HepG2 (cell line): ENCODE measurements around the gene DLST. TPM values are rescaled to one million over a fixed set of nuclear protein-coding genes. Genes with fewer than 3 reads are reported as not detected.

Source experiments
- AGO2 ChIP-seq: fragments of 200-400 bp; formaldehyde crosslinking; optimal IDR thresholded peaks from 2 replicates; pipeline ENCODE3; 2017; ENCODE audit warnings: mild to moderate bottlenecking, low read depth, low read length, moderate library complexity
- ATAD3A ChIP-seq: sonication (generic); formaldehyde crosslinking; IDR thresholded peaks from 2 replicates; pipeline ENCODE4 v1.4.0; 2020; ENCODE audit warnings: missing genetic modification reagents
- CEBPZ ChIP-seq: IDR thresholded peaks from 2 replicates; pipeline ENCODE4 v1.6.1; 2012; ENCODE audit warnings: low read length, improper control_type of control experiment
- FLYWCH1 ChIP-seq: sonication (generic); formaldehyde crosslinking; IDR thresholded peaks from 2 replicates; pipeline ENCODE4 v1.8.1; 2023; ENCODE audit warnings: mild to moderate bottlenecking, missing genetic modification reagents
- FOXA3 ChIP-seq: IDR thresholded peaks from 2 replicates; pipeline ENCODE4 v1.6.1; 2016; ENCODE audit warnings: missing genetic modification reagents, missing compliant biosample characterization
- GATAD1 ChIP-seq: IDR thresholded peaks from 2 replicates; pipeline ENCODE4 v1.6.1; 2016; ENCODE audit warnings: missing genetic modification reagents, missing compliant biosample characterization
- GMEB1 ChIP-seq: sonication (generic); formaldehyde crosslinking; IDR thresholded peaks from 2 replicates; pipeline ENCODE4 v1.5.1; 2020; ENCODE audit warnings: missing genetic modification reagents, mild to moderate bottlenecking, borderline replicate concordance
- JUNB ChIP-seq: sonication (generic); formaldehyde crosslinking; IDR thresholded peaks from 2 replicates; pipeline ENCODE4 v1.8.0; 2022; ENCODE audit warnings: missing genetic modification reagents, mild to moderate bottlenecking, borderline replicate concordance
- KMT2A ChIP-seq: sonication (generic); formaldehyde crosslinking; IDR thresholded peaks from 2 replicates; pipeline ENCODE4 v1.4.0; 2020; ENCODE audit warnings: missing genetic modification reagents
- NFKB2 ChIP-seq: sonication (generic); formaldehyde crosslinking; IDR thresholded peaks from 2 replicates; pipeline ENCODE4 v1.4.0; 2020; ENCODE audit warnings: missing genetic modification reagents, borderline replicate concordance
- PITX1 ChIP-seq: sonication (generic); formaldehyde crosslinking; IDR thresholded peaks from 2 replicates; pipeline ENCODE4 v1.5.1; 2020; ENCODE audit warnings: mild to moderate bottlenecking, missing genetic modification reagents
- SIX1 ChIP-seq: sonication (generic); formaldehyde crosslinking; IDR thresholded peaks from 2 replicates; pipeline ENCODE4 v1.4.0; 2020; ENCODE audit warnings: missing genetic modification reagents, borderline replicate concordance
- STAT5B ChIP-seq: sonication (generic); formaldehyde crosslinking; IDR thresholded peaks from 2 replicates; pipeline ENCODE4 v1.4.0; 2020; ENCODE audit warnings: missing genetic modification reagents
- ZBTB2 ChIP-seq: sonication (generic); formaldehyde crosslinking; IDR thresholded peaks from 2 replicates; pipeline ENCODE4 v1.8.0; 2022; ENCODE audit warnings: low read depth, missing genetic modification reagents
- ZMAT3 ChIP-seq: sonication (generic); formaldehyde crosslinking; conservative IDR thresholded peaks from 2 replicates; pipeline ENCODE4 v1.7.0; 2021; ENCODE audit warnings: missing genetic modification reagents
- ZNF207 ChIP-seq: fragments of 450-650 bp; IDR thresholded peaks from 2 replicates; pipeline ENCODE4 v1.6.1; 2016; ENCODE audit warnings: antibody characterized with exemption, borderline replicate concordance
- ZNF225 ChIP-seq: sonication (generic); formaldehyde crosslinking; IDR thresholded peaks from 2 replicates; pipeline ENCODE4 v1.4.0; 2020; ENCODE audit warnings: mild to moderate bottlenecking, missing genetic modification reagents
- ZNF331 ChIP-seq: sonication (generic); formaldehyde crosslinking; IDR thresholded peaks from 2 replicates; pipeline ENCODE4 v1.4.0; 2020; ENCODE audit warnings: missing genetic modification reagents
- ZNF501 ChIP-seq: sonication (generic); formaldehyde crosslinking; IDR thresholded peaks from 2 replicates; pipeline ENCODE4 v1.5.1; 2020; ENCODE audit warnings: mild to moderate bottlenecking, moderate library complexity, missing genetic modification reagents
- ZNF558 ChIP-seq: sonication (generic); formaldehyde crosslinking; IDR thresholded peaks from 2 replicates; pipeline ENCODE4 v1.9.0; 2022; ENCODE audit warnings: mild to moderate bottlenecking, missing genetic modification reagents, borderline replicate concordance
- ZNF570 ChIP-seq: sonication (generic); formaldehyde crosslinking; IDR thresholded peaks from 2 replicates; pipeline ENCODE4 v1.4.0; 2020; ENCODE audit warnings: mild to moderate bottlenecking, missing genetic modification reagents, borderline replicate concordance
- ZNF766 ChIP-seq: sonication (generic); formaldehyde crosslinking; IDR thresholded peaks from 2 replicates; pipeline ENCODE4 v1.5.0; 2020; ENCODE audit warnings: missing genetic modification reagents, borderline replicate concordance
- ZNF770 ChIP-seq: sonication (generic); formaldehyde crosslinking; IDR thresholded peaks from 2 replicates; pipeline ENCODE4 v1.5.0; 2020; ENCODE audit warnings: mild to moderate bottlenecking, missing genetic modification reagents
- polyA plus RNA-seq, 8 experiments: library from polyadenylated mRNA; depleted of rRNA in 3 of 8; stranded (reverse) in 7 of 8; unstranded in 1 of 8; fragments of >200 nt; fragmentation: Illumina TruSeq in 4 of 8; extraction: Trizol in 4 of 8; gene quantifications; 2 replicates each; pipeline versions ENCODE4 v1.2.1 to v1.2.3, GENCODE V29; 2011 to 2016; ENCODE audit warnings: low read depth in 4 of 8, missing spikeins in 1 of 8, mixed read lengths in 1 of 8; ENCODE audit not compliant: insufficient read depth in 1 of 8
- total RNA-seq, 5 experiments: library from RNA; depleted of rRNA; stranded (reverse); fragments of >200 nt; fragmentation: Illumina TruSeq; extraction: Trizol; gene quantifications; 2 replicates each; pipeline ENCODE4 v1.2.3, GENCODE V29; 2016; ENCODE audit warnings: low read depth in 1 of 5

The DLST gene
- total and polyA plus RNA-seq, 2 of the 13 experiments (the other 11 are each of a cell fraction or from before 2014, with no cell fraction given): 56.5 to 94.3 TPM

- TF ChIP-seq GATAD1: peak; percentile 48; the same call in 1 of the 2 replicates
- peak; percentile 68; the same call in 1 of the 2 replicates for TF ChIP-seq NFKB2 (CRISPR knock-in tag)
- TF ChIP-seq FLYWCH1 (CRISPR knock-in tag): no peak
- TF ChIP-seq STAT5B (CRISPR knock-in tag): no peak
- peak; percentile 49; the same call in 1 of the 2 replicates for TF ChIP-seq ZNF225 (CRISPR knock-in tag)
- TF ChIP-seq JUNB (CRISPR knock-in tag): no peak
- no peak for TF ChIP-seq ZBTB2
- peak; percentile 50; the same call in 1 of the 2 replicates for TF ChIP-seq GMEB1
- peak; percentile 86; the same call in 1 of the 2 replicates for TF ChIP-seq ZNF331 (CRISPR knock-in tag)
- TF ChIP-seq ZNF501: peak; percentile 89
- no peak; the same call in 1 of the 2 replicates for TF ChIP-seq ZNF558 (CRISPR knock-in tag)
- TF ChIP-seq ATAD3A: no peak
- peak; percentile 63; the same call in 1 of the 2 replicates for TF ChIP-seq KMT2A (CRISPR knock-in tag)
- no peak for TF ChIP-seq AGO2
- TF ChIP-seq ZNF207: no peak
- TF ChIP-seq SIX1 (CRISPR knock-in tag): no peak
- TF ChIP-seq CEBPZ: no peak
- TF ChIP-seq FOXA3 (CRISPR knock-in tag): peak; percentile 86
- 0 out of 2 replicates have a peak, but pooled peaks have one; percentile 51 for TF ChIP-seq ZMAT3 (CRISPR knock-in tag)
- no peak for TF ChIP-seq ZNF570 (CRISPR knock-in tag)
- TF ChIP-seq ZNF770 (CRISPR knock-in tag): peak; percentile 50; the same call in 1 of the 2 replicates
- TF ChIP-seq ZNF766 (CRISPR knock-in tag): 0 out of 2 replicates have a peak, but pooled peaks have one; percentile 45
- TF ChIP-seq PITX1 (CRISPR knock-in tag): no peak
Observed at GRCh38 chr14:74898694-74899093, 17.0 kb downstream of the DLST start (continued).
